Mammary epithelial cell (primary cell): ENCODE measurements around the gene ALG9.

Experiments used
- EZH2 ChIP-seq: IDR thresholded peaks from 2 replicates; pipeline ENCODE4 v1.6.1; 2012; ENCODE audit warnings: low read length, inconsistent platforms, borderline replicate concordance
- TF ChIP-seq, protein P1 (sequence below), 2 donors: IDR thresholded peaks in 1 of 2; conservative IDR thresholded peaks in 1 of 2; 2 replicates each; pipeline ENCODE4 v1.5.1; 2011 to 2012; ENCODE audit warnings: inconsistent platforms in 2 of 2, low read length in 2 of 2, mild to moderate bottlenecking in 2 of 2, control low read depth in 1 of 2, low read depth in 1 of 2; ENCODE audit not compliant: insufficient read depth in 1 of 2; ENCODE audit errors: extremely low read depth in 1 of 2

DNA sequence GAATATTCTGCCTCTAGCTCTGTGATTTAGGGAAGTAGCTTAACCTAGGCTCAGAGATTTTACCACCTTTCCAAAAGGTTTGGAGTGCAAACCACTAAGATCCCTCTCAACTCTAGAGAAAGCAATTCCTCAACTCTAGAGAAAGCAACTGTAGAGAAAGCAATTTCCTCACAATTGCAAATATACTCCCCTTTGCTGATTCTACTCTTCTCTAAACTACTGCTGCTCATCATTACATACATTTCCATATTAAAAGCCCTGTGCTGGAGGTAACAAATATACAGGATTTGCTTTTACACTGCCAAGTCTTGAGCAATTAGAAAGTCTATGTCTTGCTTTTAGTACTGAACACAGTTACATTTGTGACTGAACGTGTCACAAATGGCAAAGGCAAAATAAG lies 48.2 kb downstream of the ALG9 start:
- TF ChIP-seq, protein P1, sequence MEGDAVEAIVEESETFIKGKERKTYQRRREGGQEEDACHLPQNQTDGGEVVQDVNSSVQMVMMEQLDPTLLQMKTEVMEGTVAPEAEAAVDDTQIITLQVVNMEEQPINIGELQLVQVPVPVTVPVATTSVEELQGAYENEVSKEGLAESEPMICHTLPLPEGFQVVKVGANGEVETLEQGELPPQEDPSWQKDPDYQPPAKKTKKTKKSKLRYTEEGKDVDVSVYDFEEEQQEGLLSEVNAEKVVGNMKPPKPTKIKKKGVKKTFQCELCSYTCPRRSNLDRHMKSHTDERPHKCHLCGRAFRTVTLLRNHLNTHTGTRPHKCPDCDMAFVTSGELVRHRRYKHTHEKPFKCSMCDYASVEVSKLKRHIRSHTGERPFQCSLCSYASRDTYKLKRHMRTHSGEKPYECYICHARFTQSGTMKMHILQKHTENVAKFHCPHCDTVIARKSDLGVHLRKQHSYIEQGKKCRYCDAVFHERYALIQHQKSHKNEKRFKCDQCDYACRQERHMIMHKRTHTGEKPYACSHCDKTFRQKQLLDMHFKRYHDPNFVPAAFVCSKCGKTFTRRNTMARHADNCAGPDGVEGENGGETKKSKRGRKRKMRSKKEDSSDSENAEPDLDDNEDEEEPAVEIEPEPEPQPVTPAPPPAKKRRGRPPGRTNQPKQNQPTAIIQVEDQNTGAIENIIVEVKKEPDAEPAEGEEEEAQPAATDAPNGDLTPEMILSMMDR (conservative IDR thresholded peaks at IDR 0.05 in 1 of 2, IDR thresholded peaks at IDR 0.05 in 1 of 2; ENCODE audit: extremely low read depth in 1 of 2, insufficient read depth in 1 of 2, low read depth in 1 of 2, low read length in 2 of 2), result no peak
- no peak for TF ChIP-seq EZH2
